C4-2B (cell line): ENCODE data around the gene ANO3.

Experiments
- H3K27ac ChIP-seq: fragments of 450-650 bp; 2 replicates; pipeline ENCODE4 v1.5.1; 2017
- ZFX ChIP-seq: fragments of 450-650 bp; IDR thresholded peaks from 2 replicates; pipeline ENCODE4 v1.6.1; 2017
- TF ChIP-seq, protein P1 (sequence below): fragments of 450-650 bp; conservative IDR thresholded peaks from 2 replicates; pipeline ENCODE4 v1.5.1; 2017; ENCODE audit warnings: mild to moderate bottlenecking

The ANO3 gene

GRCh38 chr11:26700574-26701235 lies 368.8 kb downstream of the ANO3 start:
- no peak overlapping the region for H3K27ac ChIP-seq
- TF ChIP-seq, protein P1, sequence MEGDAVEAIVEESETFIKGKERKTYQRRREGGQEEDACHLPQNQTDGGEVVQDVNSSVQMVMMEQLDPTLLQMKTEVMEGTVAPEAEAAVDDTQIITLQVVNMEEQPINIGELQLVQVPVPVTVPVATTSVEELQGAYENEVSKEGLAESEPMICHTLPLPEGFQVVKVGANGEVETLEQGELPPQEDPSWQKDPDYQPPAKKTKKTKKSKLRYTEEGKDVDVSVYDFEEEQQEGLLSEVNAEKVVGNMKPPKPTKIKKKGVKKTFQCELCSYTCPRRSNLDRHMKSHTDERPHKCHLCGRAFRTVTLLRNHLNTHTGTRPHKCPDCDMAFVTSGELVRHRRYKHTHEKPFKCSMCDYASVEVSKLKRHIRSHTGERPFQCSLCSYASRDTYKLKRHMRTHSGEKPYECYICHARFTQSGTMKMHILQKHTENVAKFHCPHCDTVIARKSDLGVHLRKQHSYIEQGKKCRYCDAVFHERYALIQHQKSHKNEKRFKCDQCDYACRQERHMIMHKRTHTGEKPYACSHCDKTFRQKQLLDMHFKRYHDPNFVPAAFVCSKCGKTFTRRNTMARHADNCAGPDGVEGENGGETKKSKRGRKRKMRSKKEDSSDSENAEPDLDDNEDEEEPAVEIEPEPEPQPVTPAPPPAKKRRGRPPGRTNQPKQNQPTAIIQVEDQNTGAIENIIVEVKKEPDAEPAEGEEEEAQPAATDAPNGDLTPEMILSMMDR = no peak
- no peak for TF ChIP-seq ZFX

GRCh38 chr11:26702406-26702805 lies 370.5 kb downstream of the ANO3 start:
- TF ChIP-seq, protein P1 = no peak
- no peak for TF ChIP-seq ZFX

DNA sequence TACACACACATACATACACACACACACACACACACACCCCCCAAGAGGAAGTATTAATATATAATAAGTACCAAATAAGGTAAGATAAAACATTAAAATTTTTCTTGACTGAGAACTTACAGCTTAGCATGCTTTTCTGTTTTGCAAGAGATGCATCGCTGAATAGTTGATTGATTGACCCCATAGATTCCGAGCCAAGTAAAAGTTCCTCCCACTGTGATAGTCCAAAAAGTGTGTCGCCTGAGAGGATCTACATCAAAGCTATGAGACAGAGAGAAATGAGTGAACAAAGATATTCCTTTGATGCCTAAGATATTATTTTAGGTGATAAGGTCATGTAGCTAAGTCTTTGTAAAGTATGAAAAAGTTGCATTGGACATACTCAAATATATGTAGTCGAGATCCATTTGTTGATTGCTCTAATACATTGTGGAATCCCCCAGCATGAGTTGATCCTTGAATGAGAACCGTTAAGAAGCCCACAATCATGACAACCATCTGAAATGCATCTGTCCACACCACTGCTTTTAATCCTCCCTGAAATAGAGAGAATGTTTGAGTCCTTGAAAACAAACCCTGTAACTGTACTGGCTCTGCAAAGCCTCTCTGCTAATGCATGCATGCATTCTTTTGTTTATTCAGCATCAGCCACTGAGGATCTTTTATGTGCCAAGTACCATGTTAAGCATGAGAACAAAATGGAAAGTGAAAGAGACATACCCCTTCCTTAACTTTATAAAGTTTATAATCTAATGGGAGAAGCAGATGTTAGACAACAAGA lies 371.7 kb downstream of the ANO3 start:
- TF ChIP-seq, protein P1 = no peak; the same call in 1 of the 2 replicates
- TF ChIP-seq ZFX = no peak
- H3K27ac ChIP-seq = no peak overlapping the region

More at GRCh38 chr11:26702406-26702805, 370.5 kb downstream of the ANO3 start:
- no peak overlapping the region for H3K27ac ChIP-seq

GRCh38 chr11:26704249-26704648 lies 372.3 kb downstream of the ANO3 start:
- H3K27ac ChIP-seq = no peak overlapping the region
- TF ChIP-seq ZFX = no peak
- TF ChIP-seq, protein P1 = no peak

DNA sequence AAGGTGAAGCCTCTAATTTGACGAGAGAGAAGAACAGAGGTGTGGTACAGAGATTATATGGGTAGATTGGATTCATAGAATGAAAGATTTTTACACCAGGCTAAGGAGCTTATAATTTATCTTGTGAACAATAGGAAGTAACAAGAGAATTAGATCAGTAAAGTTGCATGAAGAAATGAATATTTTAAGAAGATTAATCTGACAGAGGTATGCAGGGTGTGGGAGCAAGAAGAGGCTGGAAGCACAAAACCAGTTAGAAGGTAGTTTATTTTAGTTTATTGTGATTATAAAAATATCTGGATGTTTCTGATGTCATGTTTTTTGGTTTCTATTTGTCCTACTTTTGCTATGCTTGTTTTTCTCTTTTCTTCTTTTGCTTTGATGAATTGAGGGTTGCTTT lies 374.3 kb downstream of the ANO3 start:
- TF ChIP-seq, protein P1 = no peak
- TF ChIP-seq ZFX = no peak
- no peak overlapping the region for H3K27ac ChIP-seq

DNA sequence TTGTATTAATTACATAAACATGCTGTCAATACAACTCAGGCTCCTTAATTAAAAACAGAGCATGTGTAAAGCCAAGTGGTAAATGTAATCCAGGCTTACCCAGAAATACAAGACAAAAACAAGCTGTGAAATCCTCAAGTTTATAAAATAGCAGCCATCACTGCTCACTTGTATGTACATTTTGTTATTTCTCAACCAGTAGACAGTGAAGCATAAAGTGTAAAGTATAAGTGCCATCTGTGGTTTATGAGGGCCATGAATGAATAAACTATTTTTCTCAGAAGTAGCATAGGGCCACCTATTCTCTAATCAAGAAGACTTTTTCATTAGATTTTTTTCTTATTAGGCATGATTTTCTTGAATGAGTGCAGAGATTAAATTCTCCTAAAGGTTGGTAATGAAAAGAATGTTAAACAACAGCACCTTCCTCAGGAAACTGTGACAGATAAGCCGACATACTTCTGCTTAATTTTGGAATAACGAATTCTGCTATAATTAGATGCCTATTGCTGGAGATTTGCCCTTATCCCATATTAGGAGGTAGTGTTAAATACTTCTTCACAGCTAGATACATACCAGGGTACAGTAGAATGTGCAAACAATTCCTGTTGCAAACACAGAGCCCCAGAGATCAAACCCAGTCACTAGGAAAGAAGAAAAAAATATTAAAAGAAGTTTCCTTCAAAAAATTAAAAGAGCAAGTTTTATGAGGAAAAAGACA lies 377.0 kb downstream of the ANO3 start:
- TF ChIP-seq, protein P1 = no peak
- no peak for TF ChIP-seq ZFX
- no peak overlapping the region for H3K27ac ChIP-seq

DNA sequence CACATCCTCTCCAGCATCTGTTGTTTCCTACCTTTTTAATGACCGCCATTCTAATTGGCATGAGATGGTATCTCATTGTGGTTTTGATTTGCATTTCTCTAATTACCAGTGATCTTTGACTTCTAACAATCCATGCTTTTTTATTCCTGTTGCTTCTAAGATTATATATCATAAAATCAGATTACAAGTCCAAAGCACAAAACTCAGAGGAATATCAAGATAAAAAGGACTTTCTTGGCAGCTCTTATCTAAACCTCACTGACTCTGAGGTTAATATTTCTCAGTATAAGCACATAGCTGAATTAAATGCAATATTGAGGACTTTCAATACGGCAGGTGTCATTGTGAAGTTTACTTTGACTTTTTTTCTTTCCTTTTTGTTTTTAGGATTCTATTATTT lies 378.6 kb downstream of the ANO3 start:
- TF ChIP-seq, protein P1 = no peak
- no peak for TF ChIP-seq ZFX
- no peak overlapping the region for H3K27ac ChIP-seq
